A549 treated with DMSO at 1 μM for 4 hours (cell line): ENCODE measurements around the gene NOP53. TPM values are rescaled to one million over a fixed set of nuclear protein-coding genes. Genes with fewer than 3 reads are reported as not detected.

Experiments
- total RNA-seq: library from RNA; stranded (reverse); fragments of 200-300 nt; extraction: Qiagen RNA extraction; gene quantifications from 5 replicates; pipeline ENCODE4 v1.2.3, GENCODE V29; 2022; ENCODE audit warnings: low read depth

Gene NOP53
- total RNA-seq, result 227 to 326 TPM (median 233 TPM) in 5 replicates

DNA sequence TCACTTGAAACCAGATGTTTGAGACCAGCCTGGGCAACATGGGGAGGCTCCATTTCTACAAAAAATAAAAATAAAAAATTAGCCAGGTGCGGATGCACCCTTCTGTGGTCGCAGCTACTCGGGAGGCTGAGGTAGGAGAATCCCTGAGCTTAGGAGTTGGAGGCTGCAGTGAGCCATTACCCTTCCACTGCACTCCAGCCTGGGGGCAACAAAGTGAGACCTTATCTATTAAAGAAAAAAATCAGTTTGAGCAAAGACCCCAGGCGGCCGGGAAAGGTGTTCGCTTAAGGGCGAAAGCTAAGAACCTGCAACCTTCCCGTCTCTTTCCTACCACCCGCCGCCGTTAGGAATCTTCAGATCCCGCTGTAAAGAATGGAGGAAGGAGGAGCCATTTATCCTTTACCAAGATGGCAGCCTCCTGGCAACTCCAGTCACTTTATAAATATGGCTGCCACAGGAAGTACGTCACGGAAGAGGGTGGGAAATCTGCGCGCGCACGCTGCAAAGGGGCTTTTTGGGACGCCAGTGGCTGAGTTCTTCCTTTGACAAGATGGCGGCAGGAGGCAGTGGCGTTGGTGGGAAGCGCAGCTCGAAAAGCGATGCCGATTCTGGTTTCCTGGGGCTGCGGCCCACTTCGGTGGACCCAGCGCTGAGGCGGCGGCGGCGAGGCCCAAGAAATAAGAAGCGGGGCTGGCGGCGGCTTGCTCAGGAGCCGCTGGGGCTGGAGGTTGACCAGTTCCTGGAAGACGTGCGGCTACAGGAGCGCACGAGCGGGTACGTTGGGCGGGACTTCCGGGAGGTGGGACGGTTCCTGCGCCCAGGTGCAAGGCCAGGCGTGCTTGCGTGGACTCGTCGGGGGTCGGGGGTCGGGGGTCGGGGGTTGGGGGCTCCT, at the start of gene NOP53:
Gene NOP53, plus strand, starts transcription at position 537 of the 892 bp plus-strand sequence. Its CDS starts 14 bp downstream, at position 551.

DNA sequence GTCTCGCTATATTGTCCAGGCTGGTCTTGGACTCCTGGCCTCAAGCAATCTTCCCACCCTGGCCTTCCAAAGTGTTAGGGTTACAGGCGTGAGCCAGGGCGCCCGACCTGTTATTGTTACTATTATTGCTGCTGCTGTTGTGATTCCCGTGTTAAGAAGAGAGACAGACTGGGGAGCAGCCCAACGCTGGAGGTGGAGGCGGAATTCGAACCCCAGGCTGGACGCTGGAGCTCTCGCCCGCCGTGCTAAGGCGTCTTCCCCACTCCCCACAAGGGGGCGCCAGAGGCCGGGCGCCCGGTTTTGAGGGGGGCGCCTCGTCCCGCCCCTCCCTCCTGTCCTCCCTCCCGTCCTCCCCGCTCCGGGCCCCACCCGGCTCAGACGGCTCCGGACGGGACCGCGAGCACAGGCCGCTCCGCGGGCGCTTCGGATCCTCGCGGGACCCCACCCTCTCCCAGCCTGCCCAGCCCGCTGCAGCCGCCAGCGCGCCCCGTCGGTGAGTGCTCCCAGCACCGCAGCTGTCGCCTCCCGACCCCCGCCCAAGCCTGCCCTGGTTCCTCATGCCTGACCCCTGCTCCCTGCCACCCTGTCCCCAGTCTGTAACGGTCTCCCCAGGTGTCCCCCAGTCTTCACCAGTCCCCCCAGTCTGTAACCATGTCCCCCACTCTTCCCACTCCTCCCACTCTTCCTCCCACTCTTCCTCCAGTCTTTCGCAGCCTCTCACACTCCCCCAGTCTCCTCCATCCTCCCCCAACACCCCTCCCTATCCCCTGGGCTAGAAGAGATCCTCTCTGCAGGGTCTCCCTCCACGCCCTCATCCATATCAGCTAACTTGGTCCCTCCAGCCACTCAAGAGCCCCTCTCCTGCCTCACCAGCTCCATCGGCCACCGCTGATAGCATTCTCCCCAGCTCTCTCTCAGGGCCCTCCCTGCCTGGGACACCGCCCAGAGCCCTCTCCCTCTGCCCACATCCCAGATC, 32.0 kb upstream of the NOP53 start, which contains the start of gene EHD2:
Gene EHD2, plus strand, starts transcription at position 377 of the 976 bp plus-strand sequence. CDS start 3,191 bp downstream, outside the sequence.

GRCh38 chr19:47778049-47778953, 33.0 kb downstream of the NOP53 start, which contains the start of gene SELENOW:
SELENOW (plus strand) TSS chr19:47778703; CDS start chr19:47778786, 83 bp downstream.

GRCh38 chr19:47804451-47804850, 59.1 kb downstream of the NOP53 start, which contains the start of gene TPRX1:
TPRX1 (minus strand) TSS chr19:47804551; CDS start chr19:47804539, 12 bp downstream.

Other genes with a start within 250 kb of the NOP53 start
- gene NAPA, start 230.5 kb upstream of the NOP53 start, total RNA-seq, result 85.6 to 109 TPM (median 90.4 TPM) in 5 replicates
- not detected in 5 replicates for gene ZNF541, start 172.4 kb upstream of the NOP53 start, total RNA-seq
- gene BICRA, start 136.4 kb upstream of the NOP53 start, total RNA-seq, result 12.5 to 17.2 TPM (median 12.7 TPM) in 5 replicates
- 106 to 151 TPM (median 129 TPM) in 5 replicates for gene EHD2, start 32.1 kb upstream of the NOP53 start, total RNA-seq
- gene SELENOW, start 33.2 kb downstream of the NOP53 start, total RNA-seq, result 102 to 159 TPM (median 147 TPM) in 5 replicates
- gene TPRX1, start 59.0 kb downstream of the NOP53 start, total RNA-seq, result not detected in 5 replicates
- not detected in 5 replicates for gene CRX, start 76.4 kb downstream of the NOP53 start, total RNA-seq
- not detected in 5 replicates for gene TPRX2, start 113.7 kb downstream of the NOP53 start, total RNA-seq
- not detected in 5 replicates for gene SULT2A1, start 140.8 kb downstream of the NOP53 start, total RNA-seq
- gene BSPH1, start 246.6 kb downstream of the NOP53 start, total RNA-seq, result not detected in 5 replicates
- 0.10 TPM in 1 of 5 replicates, not detected in the others for gene ELSPBP1, start 249.1 kb downstream of the NOP53 start, total RNA-seq